VCaP (cell line): ENCODE measurements around the gene C19orf25.

Experiments used
- H3K27ac ChIP-seq: fragments of 450-650 bp; 2 replicates; pipeline ENCODE4 v1.5.1; 2017
- CTCF ChIP-seq: fragments of 450-650 bp; conservative IDR thresholded peaks from 2 replicates; pipeline ENCODE4 v1.5.1; 2017; ENCODE audit warnings: mild to moderate bottlenecking, moderate library complexity

The C19orf25 gene

GRCh38 chr19:1511318-1512317, 32.6 kb upstream of the C19orf25 start:
- no peak for TF ChIP-seq CTCF
- no peak overlapping the region for H3K27ac ChIP-seq

GRCh38 chr19:1510807-1511206, 31.8 kb upstream of the C19orf25 start:
- TF ChIP-seq CTCF: no peak
- H3K27ac ChIP-seq: no peak overlapping the region

- no peak for TF ChIP-seq CTCF
- H3K27ac ChIP-seq: no peak overlapping the region
Observed at GRCh38 chr19:1510442-1510806, 31.4 kb upstream of the C19orf25 start.

GRCh38 chr19:1509602-1510441, 30.8 kb upstream of the C19orf25 start:
- no peak overlapping the region for H3K27ac ChIP-seq
- no peak for TF ChIP-seq CTCF

GRCh38 chr19:1508507-1508856, 29.5 kb upstream of the C19orf25 start:
- TF ChIP-seq CTCF: no peak
- H3K27ac ChIP-seq: peak overlapping the region; percentile 75

GRCh38 chr19:1507763-1508506, 28.9 kb upstream of the C19orf25 start:
- peak overlapping the region; percentile 75 for H3K27ac ChIP-seq
- TF ChIP-seq CTCF: no peak
